ENCODE data around the gene CD300LD.
"Not testable (repeated sequence)": the region's sequence is repeated elsewhere in the genome, so short reads cannot be mapped to it uniquely, and the experiment has no call there.

CD300LD gene

DNA sequence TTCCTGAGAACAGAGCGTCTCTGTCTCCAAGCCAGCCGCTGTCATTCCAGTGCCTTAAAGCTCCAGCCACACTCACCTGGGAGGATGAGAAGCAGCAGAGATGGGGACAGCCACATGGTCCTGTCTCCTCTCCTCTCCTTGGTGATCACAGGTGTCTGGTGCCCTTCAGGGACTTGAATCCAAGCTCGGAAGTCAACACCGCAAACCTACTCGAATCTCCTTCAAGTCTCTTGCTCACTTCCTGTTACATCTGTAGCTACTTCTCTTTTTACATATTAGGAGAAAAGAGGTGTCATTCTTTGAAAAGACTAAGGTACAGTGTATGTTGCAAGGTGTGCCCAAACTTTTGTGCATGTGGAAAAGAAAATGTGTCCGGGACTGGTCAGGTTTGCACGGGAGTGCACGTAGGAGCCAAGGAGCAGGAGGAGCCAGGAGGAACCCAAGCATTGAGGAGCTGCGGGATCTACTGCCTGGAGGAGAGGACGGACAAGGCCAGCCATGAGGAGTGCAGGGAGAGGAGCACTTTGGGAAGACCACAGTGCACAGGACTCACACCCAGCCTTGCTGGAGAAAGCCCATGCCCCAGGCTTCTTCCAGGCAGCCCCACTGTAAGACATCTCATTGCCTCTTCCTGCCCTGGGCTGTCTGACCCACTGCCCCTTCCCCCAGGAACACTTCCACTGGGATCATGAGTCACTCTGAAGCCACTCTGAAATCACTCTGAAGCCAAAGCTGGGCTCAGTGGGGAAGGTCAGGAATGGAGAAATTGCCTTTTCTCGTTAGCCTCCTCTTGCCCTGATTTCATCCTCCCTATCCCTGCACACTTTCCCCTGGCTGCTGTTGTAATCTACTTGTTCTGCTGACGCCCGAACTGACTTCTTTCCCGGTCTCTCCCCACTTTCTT is at the start of gene CD300LD:
Gene CD300LD (minus strand): TSS at position 197 of the 904 bp plus-strand sequence. CDS start 81 bp downstream, at position 116.
- DNase-seq = no peak

DNA sequence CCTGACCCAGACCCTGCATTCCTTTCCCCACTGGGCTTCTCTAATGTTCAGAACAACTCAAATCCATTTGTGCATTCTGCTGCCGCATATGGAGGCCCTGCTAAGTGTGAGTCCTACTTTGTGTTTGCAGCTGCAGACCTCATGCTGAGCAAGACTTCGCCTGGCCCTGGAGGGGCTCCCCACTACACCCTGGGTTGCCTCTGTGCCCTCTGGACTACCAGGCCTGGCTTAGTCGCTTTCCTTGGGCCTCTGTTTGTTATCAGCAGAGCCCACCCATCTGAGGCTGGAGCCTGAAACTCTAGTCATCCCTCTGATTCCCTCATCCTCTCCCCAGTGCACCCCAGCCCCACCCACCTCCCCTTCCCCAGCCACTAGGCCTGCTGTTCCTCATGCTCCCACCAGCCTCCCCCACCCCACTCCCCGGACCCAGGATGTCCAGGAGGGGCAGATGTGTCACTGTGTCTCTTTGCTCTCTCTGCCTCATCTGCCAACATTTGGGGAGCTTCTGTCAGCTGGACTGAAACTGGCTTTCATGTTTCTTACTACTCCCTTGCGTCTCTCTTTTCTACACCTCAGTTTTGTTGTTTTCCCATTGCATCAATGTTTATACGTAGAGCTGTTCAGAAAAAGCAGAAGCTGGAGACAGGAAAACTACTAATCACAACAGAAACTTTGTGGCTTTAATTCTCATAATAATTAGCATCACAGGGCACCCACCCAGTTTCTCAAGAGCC is 49.3 kb upstream of the CD300LD start:
- peak; percentile 75 to 84 for DNase-seq

DNA sequence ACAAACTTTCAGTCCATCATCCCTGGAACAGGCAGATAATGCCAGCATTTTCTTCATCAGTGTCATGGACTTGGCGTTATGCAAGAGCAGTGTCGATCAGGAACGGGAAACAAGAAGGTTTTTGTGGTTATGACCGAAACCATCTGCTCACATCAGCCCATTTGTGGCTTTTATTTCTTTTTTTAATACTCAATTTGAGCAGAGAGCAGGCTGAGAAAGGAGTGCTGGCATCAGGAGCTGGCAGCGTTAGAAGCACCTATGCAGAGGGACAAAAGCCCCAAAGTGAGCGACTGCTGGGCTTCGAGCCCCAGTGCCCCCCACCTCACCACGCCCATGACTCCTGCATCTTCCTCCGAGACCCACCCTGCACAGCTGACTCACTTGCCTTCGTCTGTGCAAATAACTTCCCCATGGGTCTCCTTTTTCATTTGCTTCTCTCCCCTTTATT is 47.6 kb upstream of the CD300LD start:
- peak; percentile 69 to 77 for DNase-seq

DNA sequence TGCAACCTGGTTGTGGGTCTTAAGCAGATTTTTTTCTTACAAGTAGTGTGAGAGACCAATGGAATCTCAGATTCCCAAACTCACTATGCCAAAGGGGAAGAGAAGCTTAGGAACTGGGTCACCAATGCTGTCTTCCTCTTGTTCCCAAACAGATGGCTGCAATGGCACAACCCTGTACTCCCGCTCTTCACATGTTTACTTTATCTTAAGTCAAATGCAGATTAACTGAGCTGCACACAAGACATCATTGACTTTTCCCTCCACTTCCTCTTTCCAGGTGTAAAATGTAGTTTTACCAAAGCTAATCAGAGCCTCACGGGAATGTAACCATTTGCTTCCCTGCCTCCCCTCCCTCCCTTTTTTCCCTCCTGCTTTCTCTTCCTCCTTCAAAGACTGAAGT is 45.8 kb upstream of the CD300LD start:
- no peak for DNase-seq

DNA sequence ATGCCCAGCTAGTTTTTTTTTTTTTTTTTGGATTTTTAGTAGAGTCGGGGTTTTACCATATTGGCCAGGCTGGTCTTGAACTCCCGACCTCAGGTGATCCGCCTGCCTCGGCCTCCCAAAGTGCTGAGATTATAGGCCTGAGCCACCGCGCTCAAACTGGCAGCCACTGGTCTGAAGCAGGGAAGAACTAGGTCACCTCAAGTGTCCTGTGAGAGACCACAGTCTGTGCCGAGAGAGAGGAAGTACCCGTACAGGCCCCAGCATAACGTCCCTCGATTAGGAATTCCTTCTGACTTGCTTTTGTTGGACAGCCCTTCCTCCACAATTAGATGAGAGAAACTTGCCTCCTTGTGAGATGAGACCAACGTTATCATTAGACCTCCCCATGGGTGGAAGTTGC is 45.2 kb upstream of the CD300LD start:
- no peak for DNase-seq

DNA sequence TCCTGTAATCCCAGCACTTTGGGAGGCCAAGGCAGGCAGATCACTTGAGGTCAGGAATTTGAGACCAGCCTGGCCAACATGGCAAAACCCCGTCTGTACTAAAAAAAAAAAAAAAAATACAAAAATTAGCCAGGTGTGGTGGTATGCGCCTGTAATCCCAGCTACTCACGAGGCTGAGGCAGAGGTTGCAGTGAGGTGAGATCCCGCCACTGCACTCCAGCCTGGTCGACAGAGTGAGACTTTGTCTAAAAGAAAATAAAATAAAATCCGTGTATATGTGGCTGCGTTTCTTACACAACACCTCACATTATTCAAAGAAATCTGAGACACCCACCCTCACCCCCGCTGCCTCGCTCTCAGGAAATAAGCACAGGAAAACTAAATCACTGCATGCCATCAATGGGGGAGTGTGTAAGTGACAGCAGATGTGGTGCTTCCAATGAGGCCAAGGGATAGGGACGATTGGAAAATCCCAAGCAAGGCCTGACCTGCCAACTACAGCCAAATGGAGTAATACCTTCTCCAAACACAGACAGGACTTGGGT is 44.5 kb upstream of the CD300LD start:
- DNase-seq = not testable (repeated sequence)

DNA sequence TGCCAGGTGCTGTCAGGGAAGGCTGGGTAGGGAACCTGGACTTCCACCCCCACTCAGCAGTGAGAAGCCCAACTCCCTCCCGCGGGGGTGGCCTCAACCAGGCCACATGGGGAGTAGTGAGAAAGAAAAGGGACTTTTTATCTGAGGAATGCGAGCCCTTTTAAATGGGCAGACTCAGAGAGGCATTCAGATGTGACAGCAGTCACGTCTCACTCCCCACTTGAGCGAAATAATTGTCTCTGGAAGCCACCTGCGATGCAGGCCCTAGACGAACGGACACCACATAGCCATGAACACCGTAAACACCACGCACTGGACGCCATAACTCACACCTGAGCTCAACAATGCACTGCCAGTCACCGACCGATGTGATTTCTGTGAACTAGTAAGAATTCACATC is 43.3 kb upstream of the CD300LD start:
- DNase-seq = no peak

DNA sequence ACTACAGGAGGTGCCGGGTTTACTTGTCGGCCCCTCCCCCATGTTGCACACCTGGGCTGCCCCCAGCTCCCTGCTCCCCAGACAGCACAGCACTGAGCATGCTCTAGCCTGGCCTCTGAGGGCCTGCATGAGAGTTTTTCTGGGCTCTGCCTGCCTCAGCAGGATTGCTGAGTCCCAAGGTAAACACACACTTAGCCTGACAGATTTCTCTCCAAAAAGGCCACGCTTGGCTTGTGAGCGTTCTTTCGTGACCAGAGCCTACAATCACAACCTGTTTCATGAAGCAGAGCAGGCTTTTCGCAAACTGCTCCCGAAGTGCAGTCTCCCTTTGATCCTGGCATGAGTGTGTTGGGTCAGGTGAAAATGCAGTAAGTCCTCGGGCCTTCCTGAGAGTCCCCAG is 41.2 kb upstream of the CD300LD start:
- DNase-seq = no peak

DNA sequence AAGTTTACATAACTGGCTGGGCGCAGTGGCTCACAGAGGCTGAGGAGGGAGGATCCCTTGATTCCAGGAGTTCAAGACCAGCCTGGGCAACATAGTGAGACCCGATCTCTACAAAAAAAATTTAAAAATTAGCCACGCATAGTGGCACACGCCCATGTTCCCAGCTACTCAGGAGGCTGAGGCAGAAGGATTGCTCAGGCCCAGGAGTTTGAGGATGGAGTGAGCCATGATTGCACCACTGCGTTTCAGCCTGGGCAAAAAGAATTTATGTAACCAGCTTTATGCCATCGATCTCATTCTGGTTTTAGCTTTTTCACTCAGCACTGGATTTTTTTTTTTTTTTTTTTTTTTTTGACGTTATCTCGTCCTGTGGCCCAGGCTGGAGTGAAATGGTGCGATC is 40.5 kb upstream of the CD300LD start:
- peak; percentile 57 to 67 for DNase-seq

DNA sequence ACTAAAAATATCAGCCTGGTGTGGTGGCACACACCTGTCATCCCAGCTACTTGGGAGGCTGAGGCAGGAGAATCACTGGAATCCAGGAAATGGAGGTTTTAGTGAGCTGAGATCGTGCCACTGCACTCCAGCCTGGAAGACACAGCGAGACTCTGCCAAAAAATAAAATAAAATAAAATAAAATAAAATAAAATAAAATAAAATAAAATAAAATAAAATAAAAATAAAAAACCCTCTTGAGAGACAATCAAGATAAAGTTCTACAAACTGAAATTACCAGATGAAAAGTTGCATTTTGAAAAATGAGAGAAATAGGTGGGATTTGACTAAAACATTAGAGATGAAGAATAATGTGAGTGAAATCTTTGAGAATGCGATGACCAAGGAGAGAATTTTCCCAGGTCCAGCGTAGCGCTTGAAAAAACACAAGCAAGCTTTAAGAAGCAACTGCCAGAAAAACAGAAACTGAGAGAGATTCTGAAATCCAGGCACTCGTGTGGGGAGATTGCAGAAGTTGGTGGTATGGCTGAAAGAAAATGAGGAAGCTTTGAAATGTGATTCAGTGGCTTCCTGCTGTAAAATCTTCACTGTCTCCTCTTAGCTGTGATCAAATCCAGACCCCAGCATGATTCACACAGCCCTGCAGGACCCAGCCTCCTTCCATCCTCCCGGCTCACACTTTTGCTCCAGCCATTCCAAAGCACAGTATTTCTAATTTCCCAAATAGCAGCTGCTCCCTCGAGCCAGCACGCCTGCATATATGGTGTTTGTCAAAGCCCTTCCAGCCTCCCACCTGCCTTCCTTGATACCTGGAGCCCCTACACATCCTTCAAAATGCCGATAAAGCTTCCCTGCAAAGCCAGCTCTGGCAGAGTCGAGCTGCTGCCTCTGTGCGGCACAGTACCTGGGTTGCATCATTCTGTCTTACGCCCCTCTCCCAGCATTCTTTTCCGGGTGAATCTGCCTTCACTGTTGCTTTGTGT is 39.7 kb upstream of the CD300LD start:
- DNase-seq = peak; percentile 87 to 94

DNA sequence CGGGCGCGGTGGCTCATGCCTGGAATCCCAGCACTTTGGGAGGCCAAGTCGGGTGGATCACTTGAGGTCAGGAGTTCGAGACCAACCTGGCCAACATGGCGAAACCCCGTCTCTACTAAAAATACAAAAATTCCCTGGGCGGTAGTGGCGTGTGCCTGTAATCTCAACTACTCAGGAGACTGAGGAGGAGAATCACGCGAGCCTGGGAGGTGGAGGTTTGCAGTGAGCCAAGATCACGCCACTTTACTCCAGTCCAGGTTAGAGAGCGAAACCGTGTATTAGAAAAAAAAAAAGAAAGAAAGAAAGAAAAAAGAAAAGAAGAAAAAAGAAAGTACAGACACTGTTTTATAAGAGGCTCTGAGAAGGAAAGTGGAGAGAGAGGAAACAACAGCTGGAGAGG is 38.2 kb upstream of the CD300LD start:
- DNase-seq = not testable (repeated sequence)

DNA sequence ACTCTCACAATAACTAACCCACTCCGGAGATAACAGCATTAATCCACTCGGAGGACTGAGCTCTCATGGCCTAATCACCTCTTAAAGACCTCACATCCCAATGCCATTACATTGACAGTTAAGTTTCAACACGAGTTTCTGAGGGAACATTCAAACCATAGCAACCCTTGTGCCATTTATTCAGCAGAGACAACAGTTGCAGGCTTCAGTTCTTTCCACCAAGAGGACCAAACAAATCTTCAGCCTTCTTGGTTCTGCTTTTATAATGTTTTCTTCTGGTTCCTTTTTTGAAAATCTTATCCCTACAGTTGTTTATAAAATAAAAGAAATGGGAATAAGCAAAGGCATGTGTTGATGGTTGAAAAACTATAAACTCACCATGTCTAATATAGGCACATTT is 33.6 kb upstream of the CD300LD start:
- DNase-seq = peak in 1 of 2 donors; percentile 36

DNA sequence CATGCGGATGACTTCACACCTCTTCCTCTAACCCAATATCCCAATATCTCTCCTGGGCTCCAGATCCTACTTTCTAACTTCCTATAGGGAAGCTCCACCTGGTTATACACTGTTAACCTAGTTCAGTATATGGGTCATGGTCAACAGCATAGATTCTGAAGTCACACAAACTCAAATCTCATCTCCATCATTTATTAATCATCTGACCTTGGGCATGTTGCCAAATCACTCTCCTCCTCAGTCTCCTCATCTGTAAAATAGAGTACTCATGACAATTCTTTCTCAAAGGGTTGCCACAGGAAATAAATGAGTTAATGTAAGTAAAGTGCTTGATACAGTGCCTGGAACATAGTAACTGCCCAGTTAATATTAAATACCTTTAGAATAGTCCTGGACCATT is 32.0 kb upstream of the CD300LD start:
- no peak for DNase-seq

DNA sequence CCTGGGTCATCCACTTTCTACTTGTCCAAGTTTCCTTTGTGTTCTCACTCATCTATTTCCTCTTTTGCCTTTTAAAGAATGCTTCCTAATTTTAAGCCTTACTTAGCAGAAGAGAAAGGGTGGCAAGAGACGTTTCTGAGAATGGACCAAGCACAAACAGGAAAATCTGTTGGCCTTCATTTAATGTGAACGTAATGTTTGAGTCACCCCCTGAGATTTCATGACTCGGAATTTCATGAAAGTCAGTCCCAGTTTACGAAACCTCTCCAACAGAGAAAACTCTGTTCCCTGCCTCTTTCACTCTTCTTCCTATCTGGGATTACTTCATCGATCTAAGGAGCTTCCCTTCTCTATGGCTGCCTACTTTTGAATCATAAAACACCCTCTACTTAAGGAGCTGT is 31.6 kb upstream of the CD300LD start, which contains the start of gene CD300E:
Gene CD300E (minus strand): TSS at position 46 of the 401 bp plus-strand sequence. CDS start 117 bp downstream, outside the sequence.
- peak; percentile 96 to 97 for DNase-seq

DNA sequence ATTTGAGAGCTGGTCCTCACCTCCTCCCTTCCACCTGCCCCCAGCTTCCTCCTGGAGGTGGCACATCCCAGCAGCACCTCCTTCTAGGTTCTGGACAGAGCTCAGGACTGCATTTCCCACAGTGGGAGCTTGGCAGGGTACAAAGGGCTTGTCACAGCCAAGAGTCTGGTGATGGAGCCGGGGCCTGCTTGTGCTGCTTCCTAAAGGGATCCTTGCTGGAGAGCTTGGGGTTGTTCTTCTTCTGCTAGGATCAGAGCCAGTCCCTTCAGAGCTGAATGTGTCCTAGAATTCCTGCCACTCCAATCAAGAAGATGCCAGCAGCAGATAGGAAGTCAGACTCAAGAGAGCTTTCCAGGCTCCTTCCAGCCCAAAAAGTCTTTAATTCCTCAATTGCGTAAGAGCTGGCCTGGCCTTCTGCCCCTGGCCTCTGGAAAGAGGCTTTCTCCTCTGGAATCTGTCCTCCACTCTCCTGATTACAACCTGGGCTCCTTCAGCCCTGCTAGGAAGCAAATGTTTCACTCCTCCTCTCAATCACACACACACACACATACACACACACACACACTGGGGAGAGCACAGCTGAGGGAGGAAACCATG is 27.1 kb upstream of the CD300LD start:
- no peak for DNase-seq

DNA sequence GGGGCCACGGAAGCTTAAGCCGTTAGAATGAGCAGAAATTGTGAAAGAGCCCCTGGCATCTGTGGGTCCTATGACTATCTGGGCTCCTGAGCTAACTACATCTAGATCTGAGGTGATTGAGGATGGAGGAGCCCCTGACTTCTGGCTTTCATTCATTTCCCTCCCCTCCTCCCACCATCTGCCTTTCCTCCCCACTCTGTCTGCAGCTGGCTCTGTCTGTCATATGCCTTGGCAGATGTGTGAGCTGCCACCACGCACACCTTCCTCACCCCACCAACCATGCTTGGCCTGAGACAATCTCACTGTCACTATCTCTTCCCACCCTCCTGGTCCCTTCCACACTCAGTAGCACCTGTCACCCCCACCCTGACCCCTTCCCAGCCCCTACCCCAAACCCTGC is 26.4 kb upstream of the CD300LD start:
- no peak for DNase-seq

DNA sequence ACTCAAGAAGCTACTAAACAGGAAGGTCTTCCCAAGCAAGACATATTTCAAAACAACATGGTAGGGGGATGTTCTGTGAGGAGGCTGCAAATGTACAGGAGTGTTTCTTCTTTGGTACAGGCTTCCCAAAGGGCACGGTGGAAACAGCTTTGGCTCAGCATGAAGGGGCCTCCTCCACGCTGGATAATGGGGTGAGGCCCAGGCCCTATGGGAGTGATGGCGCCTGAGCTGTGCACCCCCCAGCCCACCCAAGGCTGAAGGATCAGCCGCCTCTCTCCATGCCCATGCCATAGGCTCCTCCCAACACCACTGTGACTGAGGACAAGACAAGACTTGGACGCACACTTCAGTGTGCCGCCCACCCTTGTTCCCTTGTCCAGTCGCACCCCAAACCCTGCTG is 24.6 kb upstream of the CD300LD start:
- DNase-seq = no peak

DNA sequence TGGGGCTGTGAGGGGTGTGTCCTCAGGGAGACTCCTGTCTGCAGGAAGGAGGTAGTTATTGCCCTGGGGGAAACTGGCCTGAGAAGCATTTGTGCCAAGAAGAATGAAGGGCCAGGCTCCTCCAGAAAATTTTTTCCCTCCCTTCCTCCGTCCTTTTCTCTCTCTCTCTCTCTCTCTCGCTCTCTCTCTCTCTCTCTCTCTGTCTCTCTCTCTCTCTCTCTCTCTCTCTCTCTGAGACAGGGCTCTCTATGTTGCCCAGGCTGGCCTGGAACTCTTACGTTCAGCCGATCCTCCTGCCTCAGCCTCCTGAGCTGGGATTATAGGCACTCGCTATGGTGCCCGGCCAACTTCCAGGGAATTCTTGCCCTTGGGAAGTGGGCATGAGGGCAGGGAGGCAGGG is 20.0 kb upstream of the CD300LD start:
- DNase-seq = no peak

DNA sequence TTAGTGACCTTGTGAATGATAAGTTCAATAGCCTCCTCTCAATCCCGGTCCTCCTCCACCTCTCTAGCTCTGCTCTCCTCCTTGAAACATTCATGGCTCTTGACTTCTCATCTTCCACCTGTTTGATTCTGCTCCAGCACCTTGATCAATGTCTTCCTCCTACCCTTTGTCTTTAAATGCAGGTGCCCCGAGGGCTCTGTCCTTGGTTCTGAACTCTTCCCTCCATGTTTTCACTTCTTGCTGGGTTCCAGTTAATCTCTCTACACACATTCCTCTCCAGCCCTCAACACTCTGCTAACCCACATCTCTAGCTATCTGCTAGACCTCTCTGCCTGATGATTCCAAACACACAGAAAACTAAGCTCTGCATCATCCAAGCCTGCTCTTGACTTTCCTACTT is 18.0 kb upstream of the CD300LD start:
- DNase-seq = no peak

DNA sequence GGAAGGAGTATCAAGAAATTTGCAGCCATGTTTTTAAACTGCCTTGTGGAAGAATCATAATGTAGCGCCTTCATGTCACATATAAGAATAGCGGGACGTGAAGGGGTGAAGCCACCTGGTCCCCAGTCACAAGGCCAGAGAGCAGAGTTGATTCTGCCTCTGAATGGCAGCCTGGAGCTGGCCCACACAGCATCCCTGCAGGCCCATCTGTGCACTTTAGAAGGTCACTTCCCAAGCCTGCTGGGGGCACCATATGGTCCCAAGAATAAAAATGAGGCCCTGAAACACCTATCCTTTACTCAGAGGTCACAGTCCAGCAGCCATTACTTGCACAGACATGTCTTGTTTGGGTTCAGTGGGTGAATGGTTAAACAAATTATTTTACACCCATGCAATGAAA is 16.4 kb upstream of the CD300LD start:
- no peak for DNase-seq

DNA sequence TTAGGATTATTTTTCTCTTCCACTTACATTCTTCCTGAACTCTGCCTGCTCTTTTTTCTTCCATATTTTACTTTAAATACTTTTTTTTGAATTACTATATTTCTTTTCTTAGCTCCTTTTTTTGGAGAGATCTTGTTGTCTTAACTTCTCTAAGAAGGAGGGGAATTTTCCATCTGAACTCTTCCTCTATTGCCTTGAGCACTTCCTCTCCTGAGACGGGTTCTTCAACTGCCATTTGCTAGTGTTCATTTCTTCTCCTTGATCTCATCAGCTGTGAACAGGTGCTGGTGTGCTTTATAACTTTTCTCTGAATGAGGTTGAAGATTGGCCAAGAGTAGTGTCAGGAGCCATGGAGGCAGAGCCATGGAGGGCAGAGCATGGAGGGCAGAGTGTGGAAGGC is 15.1 kb upstream of the CD300LD start:
- peak; percentile 51 to 70 for DNase-seq

DNA sequence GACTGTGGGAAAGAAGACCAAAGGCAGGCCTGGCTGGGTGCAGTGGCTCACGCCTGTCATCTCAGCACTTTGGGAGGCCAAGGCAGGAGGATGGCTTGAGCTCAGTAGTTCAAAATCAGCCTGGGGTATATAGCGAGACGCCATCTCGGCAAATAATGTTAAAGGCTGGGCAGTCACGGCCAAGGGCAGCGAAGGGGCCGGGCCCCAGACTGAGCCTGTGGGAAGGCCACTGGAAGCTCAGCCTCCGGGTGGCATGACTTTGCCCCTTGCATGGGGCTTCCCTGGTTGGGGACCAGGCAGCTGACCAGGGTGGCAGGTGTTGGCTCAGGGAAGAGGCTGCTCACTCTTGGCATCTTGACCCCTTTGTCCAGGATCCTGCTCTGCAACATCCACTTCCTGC is 14.0 kb upstream of the CD300LD start:
- no peak for DNase-seq
